Fibroblast of skin of scalp (primary cell): ENCODE results near the gene CEP164.

Source experiments
- DNase-seq: peaks from one replicate; pipeline ENCODE4 v3.0.0-alpha.2; 2013

Gene CEP164

DNA sequence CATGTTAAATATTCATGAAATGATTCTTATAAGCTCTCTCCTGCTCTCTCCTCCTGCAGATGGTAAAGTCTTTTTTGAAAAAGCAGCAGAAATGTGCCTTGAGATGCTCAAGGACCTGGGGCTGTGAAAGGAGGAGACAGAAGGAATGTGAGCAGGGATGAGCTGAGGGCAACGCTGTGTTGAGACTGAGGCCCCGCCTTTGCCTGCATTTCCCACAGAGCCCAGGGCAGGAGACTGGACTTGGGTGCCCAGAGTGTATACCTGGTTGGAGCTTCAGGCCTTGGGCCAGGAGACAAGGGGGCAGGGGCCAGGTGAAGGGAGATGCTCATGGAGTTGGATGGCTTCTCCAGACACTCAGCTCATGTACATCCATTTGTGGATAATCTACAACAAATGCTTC, 39.2 kb downstream of the CEP164 start:
- DNase-seq: no peak

DNA sequence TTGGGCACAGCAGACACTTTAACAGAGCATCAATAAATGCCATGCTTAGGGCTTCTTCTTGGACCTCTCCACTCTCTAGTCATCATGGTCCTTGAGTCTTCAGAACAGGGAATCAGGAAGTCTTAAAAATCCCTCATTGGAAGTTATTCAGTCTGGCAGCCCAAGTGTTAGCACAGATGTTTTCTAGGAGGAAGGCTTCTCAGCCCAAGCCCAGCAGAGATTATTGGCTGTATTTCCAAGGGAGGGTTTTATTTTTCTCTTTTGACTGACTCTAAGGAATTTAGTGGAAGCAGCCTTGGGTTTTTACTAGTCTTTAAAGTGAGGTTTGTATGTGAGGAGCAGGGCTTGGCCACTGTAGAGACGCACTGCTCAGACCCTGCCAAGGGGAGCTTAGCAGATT, 41.9 kb downstream of the CEP164 start:
- DNase-seq: no peak

DNA sequence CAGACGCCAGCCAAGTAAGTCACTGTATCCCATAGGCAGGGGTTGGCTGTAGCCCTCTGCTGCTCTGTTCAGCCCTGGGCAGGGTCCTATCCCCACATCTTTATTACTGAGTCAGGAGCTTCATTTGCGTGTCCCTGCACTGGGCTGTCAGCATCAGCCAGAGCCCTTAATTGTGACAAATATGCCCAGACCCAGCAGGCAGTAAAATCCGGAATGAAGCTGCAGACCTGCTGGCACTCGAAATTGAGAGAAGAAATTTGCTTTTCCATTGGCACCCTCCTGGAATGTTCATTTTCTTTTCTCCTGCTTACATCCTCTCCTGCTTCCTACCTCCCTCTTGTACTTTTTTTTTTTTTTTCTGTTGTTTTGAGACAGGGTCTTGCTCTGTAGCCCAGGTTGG, 43.8 kb downstream of the CEP164 start:
- no peak for DNase-seq

DNA sequence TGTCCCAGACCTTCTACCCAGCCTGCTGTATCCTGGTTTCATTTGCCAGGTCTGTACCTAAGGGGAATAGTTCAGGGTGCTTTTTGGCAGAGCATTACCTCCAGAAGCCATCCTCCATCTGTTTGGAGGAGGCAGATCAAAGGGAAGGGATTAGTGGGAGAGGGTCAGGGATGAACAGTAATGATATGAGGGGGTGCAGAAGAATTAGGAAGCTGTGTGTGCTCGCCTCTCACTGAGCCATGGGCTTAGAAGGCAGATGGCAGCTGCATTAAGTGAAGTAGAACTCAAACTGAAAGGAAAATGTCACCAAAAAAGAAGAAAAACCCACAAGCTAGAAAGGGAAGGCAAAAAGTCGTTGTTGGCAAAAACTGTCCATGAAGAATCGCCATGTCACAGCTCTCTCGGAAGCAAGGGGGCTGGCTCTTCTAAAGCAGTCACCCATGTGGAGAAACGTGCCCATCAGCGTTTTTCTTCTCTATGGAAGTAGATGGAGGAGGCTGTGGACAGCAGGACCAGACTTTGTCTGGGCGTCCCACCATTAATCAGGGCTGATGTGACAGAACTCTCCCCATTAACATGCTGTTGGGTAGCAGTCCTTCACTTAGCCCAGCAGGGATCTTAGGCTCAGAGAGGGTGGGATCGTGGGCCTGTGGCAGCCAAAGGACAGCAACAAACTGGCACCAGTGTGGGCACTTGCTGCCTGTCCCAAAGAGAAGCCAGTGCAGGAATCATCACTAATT, 46.8 kb downstream of the CEP164 start:
- DNase-seq: no peak

DNA sequence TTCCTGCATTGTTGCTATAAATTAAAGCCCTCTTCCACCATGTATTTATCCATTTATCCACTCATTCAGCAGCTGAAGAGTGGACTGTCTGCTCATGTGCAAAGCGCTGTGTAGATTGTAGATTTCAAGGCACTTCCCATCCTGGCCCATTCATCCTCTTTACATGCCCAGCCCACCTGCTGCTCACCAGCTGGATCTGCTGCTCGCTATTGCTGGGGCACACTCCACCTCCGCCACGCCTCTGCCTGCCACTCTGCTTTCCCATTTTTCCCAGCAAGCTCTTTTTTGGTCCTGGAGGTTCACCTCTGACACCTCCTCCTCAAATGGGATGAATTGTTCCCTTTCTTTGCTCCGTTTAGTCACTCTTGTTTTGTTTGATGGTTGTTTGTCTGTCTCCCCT, 48.3 kb downstream of the CEP164 start:
- no peak for DNase-seq

DNA sequence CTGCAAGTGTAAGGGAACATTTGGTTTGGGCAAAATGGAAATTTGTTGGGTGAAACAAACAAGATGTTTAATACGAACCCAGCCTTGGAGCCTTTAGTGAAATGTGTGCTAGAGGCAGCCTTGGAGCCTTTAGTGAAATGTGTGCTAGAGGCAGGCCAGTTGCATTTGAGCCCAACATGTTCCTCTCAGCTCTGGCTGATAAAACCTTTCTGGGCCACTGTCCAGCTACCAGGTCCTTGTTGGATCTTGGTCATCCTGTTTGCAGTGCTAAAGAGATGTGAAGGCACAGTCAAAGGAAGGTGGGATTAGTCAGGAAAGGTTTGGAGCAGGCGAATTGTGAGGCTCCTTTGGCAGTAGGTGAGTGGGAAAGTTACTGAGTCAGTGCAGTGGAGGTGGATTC, 48.9 kb downstream of the CEP164 start:
- no peak for DNase-seq

DNA sequence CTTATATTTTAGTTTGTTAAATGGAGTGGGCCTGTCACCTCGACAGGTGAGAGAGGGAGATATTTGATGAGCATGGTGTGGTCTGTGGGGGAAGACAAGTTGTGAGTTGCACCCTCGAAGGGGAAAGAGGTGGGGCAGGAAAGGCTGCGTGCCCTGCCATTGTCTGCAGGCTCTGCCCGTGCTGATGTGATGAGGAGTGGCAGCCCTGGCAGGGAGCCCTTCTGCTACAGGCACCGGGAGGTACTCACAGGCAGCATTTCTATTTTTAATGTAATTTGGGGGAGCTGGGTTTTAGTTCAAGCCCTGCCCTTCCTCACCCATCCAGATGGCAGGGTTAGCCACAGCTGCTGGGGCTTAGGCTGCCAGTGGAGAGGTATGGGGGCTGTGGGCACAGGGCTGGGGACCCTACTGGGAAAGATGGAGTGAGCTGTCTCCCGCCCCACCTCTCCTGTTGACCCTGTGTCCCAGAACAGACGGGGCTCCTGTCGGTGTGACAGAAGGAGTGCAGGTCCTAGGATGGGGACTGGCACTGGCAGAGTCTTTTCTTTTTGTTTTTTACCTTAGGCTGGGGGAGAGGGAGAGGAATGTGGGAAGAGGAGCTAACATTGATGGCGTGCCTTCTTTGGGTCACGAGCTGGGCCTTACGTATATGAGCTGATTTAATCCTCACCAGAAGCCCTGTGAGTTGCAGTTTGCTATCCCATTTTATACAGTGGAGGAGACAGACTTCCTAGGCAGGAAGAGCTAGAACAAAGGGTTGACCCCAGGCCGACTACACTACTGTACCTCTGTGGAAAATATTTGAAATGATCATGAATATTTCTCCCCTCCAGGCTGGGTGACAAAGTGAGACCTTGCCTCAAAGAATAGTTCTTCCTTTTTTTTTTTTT, 51.6 kb downstream of the CEP164 start:
- DNase-seq: no peak

DNA sequence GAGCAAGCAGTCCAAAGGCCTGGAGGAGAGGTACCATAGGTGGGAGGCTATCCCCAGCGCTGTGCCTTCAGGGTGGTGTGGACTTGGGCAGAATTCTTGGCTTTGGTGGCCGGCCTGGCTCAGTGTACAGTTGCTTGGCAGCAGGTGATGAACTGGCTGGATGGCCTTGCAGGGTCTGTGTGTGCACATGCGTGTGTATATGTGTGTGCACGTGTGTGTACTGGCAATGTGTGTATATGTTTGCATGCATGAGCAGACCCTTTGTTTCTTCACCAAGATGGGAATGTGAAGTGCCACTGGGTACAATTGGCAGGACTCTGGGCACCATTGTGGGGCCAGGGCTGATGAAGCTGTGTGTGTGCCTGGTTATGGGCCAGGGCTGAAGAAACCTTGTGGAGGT, 53.0 kb downstream of the CEP164 start:
- DNase-seq: no peak

DNA sequence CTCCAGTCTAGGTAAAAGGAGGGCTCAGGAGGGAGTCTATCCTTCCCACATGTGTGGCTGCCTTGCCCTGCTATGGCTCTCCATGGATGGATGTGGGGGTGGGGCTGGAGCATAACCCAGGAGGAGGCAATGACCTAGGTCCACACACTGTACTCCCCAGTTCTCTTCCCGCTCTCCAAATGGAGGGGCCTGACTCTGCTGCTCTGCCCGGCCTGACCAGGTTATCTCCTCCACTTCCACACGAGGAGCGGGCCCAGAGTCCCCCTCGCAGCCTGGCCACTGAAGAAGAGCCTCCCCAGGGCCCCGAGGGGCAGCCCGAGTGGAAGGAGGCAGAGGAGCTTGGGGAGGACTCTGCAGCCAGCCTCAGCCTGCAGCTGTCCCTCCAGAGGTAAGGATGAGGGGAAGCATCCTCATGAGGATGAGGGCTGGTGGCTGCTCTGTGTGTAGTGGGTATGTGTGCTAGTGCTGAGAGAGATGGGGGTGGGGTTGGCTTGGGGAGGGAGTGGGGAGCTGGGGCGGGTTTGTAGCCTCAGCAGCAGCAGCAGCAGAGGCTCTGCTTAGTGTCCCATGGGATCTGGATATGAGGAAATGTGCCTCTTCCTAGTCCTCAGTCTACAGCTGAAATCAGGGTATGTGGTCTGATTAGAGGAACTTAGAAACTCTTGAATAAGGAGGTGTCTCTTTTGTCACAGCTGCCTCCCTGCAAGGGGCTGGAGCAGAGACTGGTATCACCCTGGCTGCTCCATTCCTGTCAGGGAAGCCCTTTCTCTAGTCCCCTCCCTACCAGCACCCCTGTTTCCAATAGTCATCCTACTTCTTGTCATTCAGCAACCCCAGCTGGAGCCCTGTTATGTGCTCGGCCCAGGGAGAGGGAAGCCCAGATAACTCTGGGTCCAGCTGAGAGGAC, 54.1 kb downstream of the CEP164 start:
- no peak for DNase-seq

DNA sequence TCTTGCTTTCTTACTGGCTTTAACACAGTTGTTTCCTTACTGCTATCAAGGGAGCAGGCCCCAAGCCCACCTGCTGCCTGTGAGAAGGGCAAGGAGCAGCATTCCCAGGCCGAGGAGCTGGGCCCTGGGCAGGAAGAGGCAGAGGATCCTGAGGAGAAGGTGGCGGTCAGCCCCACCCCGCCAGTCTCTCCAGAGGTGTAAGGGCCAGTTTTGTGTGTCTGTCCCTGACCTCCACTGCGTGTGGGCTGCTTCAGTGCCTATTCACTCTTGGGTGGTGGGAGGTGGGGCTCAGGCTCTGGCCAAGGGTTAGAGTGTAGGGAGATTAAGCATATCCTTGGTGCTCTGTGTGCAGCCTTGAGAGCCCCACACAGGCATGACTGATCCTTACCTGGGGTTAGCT, 55.1 kb downstream of the CEP164 start:
- no peak for DNase-seq

DNA sequence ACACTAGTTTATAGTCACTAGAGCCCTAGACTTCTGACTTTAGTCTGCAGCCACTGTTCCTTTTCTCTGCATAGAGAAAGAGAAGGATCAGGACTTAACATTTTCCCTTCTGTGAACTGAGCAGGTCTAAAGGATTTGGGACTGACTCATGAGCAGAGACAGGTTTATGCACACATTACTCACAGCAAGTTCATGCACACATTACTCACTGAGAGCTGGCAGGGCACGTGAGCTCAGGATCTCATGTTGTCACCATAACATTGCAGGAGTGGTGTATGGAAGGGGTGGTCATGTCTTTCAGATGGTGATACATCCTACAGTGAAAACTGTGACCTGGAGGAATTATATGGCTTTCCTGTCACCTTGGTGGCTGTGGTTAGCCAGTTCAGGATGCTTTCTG, 56.4 kb downstream of the CEP164 start:
- peak; percentile 62 for DNase-seq

DNA sequence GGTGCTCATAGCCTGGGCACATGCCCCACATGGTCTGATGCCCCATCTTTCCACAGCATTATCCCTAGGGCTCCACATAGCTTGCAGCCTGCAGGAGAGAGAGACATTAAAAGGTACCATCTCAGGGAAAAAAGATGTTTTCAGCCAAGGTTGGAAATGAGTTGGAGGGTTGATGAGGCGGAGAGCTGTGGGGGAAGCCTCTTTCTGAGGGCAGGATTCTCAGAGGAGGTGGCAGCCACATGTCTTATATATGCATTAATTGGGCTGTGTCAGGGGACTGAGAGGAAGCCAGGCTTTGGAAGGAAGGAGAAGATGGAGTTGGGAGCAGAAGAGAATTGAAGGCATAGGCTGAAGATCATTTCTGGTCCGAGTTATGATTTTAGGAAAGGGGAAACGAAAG, 57.8 kb downstream of the CEP164 start:
- no peak for DNase-seq

DNA sequence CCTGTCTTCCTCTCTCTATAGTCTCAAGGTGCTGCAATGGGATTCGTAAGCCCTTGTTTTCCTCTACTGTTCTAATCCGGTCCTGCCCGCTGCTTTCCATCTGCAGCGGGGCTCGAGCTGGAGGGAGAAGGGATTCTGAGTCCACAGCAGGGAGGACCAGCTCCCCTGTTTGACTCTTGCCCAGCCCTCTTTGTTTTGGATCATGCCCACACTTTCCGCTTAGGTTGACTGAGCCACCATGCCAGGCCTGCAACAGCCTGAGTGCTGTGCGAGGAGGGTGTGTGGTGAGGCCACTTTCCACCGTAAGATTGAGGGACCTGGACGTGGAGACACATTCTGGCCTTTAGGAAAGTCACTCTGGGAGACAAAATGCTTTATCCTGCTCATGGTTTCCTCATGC, 58.3 kb downstream of the CEP164 start:
- DNase-seq: no peak

DNA sequence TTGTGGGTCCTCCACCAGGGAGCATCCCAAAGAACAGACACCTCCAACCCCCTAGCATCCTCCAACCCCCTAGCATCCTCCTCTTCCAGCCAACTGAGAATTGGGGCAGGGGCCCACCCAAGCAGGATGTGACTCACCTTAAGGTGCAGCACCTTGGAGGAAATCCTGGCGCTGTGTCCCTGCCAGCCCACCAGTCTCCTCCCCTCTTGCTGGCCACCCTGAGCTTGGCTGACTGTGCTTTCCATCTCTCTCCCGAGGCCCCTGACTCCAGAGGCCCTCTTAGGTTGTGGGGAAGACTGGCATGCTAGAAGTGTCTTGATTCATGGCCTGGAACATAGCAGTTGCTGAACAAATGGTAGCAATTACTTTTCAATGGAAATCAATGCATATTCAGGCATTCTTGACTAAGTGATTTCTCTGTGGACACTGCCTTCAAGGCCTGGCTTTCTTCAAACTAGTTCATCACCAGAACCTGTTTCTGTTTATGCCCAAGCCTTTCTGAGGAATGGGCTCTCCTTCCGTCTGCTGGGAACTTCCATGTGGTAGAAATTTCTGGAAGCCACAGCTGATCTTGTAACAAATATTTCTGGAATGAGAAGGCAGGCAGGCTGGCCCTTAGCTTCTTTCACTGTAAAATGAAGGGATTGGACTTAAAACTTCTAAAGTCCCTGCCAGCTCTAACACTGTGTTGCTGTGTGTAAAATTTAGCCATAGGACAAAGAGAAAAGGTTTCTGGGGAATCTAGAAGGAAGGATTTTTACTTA, 60.5 kb downstream of the CEP164 start:
- DNase-seq: peak; percentile 78

DNA sequence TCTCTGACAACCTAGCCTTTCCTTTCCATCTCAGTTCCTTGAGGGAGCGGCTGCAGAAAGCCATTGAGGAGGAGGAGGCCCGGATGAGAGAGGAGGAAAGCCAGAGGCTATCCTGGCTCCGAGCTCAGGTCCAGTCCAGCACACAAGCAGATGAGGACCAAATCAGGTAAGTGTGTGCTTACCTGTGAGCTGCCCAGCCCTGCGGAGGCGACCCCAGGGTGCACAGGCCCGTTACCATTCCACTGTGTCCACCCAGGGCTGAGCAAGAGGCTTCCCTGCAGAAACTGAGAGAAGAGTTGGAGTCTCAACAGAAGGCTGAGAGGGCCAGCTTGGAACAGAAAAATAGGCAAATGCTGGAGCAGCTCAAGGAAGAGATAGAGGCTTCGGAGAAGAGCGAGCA, 63.1 kb downstream of the CEP164 start:
- DNase-seq: no peak

DNA sequence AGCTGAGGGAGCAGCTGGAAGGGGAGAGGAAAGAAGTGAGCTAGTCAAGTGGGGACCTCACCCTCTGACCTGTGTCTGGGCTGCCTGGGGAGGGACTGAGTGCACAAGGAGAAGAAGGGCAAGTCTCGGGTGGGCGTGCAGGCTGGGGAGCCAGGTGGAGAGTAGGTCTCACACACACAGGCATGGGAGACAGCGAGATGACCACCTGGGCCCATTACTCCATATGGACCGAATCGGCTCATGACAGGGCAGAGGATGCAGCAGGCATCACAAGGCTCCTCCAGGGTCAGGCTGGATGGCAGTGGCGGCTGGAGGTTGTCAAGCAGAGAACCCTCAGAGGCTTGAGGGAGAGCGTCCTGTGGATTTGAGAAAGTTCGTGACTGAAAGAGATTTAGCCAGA, 63.5 kb downstream of the CEP164 start:
- no peak for DNase-seq

DNA sequence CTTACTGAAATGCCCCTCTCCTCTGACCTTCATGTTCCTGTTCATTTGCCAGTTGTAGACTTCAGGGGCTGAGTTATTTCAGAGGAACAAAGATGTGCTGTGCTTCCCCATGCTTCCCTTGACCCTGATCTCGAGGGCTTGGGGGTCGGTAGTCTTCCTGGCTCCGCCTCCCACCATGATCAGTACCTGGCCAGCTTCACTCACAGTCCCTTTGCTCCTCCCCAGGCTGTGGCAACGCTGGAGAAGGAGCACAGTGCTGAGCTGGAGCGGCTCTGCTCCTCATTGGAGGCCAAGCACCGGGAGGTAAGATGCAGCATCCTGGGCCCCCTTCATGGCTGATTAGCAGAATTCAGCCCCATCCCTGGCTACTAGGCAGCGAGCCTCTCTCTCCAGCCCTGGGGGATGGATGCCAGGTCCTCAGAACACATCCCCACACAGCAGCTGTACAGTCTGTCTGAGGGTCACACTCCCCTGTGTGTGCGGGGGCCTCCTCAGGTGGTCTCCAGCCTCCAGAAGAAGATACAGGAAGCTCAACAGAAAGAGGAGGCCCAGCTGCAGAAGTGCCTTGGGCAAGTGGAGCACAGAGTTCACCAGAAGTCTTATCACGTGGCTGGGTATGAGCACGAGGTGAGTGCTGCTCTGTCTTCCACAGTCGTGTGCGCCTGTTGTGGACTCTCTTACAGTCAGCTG, 64.5 kb downstream of the CEP164 start:
- DNase-seq: no peak

DNA sequence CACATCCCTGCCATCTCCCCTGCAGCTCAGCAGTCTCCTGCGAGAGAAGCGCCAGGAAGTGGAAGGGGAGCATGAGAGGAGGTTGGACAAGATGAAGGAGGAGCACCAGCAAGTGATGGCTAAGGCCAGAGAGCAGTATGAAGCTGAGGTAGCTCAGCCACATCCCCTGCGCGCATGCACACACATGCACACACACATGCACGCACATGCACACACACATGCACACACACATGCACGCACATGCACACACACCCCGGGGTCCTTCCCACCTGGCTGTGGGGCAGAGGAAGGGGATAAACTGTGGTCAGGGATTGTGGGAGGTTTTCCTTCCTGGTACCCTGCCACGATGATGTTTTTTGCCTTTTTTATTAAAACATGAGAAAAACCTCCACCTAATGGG, 65.3 kb downstream of the CEP164 start:
- DNase-seq: no peak

DNA sequence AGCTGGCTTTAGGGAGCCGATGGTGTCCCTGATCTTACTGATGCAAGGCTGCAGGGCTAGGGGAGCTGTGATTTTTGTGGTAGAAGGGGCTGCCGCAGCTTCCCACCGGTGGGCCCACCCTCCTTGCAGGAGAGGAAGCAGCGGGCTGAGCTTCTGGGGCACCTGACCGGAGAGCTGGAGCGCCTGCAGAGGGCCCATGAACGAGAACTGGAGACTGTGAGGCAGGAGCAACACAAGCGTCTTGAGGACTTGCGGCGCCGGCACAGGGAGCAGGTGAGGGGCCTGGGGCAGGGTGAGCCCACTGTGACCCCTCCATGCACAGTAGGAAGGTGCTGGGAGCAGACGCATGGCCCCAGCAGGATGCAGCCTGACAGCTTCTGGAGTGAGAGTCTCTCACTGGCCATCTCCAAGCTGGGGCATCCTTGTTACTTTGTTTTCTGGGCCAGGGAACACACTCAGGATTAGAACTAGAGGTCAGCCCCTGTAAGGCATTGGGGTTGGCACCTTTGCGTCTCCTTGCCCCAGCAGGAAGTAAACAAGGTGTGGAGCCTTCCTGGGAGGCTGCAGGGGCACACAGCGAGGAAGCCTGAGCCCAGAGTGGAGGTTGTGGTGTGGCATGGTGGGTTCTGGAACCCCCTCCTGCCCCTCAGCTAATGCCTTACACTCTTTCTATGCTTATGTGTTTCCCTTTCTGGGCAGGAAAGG, 66.7 kb downstream of the CEP164 start:
- DNase-seq: no peak

DNA sequence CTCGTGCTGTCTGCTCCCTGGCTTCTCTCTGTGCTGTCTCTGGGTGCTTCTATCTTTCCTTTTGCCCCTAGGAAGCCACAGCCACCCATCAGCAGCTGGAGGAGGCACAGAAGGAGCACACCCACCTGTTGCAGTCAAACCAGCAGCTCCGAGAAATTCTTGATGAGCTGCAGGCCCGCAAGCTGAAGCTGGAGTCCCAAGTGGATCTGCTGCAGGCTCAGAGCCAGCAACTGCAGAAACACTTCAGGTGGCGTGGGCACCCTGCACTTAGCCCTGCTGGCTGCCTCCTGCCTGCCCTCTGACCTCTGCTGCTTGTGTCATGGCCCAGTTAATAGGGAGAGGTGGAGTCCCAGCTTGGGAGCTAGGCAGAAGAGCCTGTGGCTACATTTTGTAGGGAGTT, 67.8 kb downstream of the CEP164 start:
- no peak for DNase-seq

DNA sequence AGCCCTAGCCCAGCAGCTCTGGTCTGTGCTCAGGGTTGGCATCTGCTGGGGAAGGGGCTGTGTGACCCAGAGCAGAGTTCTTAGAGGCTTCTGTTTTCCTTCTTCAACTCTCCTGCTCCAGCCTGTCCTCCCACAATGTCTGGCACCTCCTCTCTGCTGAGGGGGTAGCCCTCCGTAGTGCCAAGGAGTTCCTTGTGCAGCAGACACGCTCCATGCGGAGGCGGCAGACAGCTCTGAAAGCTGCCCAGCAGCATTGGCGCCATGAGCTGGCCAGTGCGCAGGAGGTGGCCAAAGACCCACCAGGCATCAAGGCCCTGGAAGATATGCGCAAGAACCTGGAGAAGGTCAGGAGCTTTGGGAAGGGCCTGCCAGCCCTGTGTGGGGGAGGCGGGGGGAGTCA, 69.3 kb downstream of the CEP164 start:
- DNase-seq: no peak
